Measurements from ENCODE around the gene ANKRD29.

ANKRD29 gene

DNA sequence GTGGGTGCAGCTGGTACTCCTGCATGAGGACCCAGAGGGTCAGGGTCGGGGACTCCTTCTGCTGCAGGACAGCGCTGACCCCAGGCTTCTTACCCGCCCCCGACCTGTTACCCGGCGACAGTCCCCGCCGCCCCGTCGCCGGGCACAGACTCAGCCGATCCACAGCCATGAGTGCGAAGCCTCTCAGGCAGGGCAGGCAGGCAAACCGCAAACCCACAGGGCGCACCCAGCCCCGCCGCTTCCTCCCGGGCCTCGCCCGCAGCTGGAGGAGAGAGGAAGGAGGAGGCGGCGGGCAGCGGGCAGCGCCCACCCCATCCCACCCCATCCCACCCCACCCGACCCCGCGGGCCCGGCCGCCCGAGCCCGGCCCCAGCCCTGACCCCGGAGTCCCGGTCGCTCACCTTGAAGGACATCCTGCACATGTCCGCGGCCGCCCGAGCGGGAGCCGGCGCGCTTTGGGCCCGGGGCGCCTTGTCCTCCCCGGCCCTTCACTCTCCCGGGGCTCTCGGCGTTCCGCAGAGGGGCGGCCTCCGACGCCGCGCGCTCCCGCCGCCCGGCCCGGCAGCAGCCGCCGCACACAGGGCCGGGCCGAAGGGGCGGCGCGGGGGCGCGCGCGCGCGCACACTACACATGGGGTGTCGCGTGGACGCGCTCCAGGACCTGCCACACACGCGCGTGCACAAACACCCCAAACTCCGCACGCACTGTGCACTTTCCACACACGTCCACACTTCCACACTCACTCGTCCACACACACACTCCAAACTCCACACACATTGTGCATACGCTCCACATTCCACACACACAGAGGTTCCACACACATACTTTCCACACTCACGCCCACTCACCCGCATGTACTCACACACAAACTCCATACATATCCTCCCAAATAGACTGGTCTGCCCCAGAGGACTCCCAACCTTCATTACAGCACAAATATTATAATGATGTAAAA is at the start of gene ANKRD29:
ANKRD29 (minus strand) TSS at position 603 of the 955 bp plus-strand sequence; CDS start at position 422, 181 bp downstream.
- in situ Hi-C loops (cut with HindIII; ENCODE audit: low sequenced_read_pairs): loop anchor here (5.0 kb wide), 1 partner anchor 100 kb away; no protein-coding TSS in a partner anchor

GRCh38 chr18:23712445-23712844 is 49.7 kb upstream of the ANKRD29 start:
- in situ Hi-C loops (cut with HindIII; ENCODE audit: low sequenced_read_pairs): loop anchor here (25.0 kb wide), 1 partner anchor 100 kb away; no protein-coding TSS in a partner anchor

DNA sequence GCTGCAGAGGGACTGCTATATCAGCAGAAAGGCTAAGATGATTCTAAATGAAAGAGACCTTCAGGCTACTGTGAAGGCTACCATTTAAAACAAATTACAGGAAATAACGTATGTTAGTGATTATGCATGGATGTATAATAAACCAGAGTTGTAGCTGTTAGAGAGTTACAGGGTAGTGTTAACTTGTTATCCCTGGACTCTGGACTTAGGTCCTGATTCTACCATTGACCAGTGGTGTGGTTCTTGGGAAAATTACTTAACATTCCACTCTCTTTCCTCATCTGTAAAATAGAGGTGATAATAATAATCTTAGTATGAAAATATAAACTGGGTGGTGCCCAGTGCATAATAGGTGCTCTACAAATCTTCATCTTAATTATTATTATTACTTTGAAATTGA is 48.7 kb upstream of the ANKRD29 start:
- in situ Hi-C loops (cut with HindIII; ENCODE audit: low sequenced_read_pairs): loop anchor here (25.0 kb wide), 1 partner anchor 101 kb away; no protein-coding TSS in a partner anchor

DNA sequence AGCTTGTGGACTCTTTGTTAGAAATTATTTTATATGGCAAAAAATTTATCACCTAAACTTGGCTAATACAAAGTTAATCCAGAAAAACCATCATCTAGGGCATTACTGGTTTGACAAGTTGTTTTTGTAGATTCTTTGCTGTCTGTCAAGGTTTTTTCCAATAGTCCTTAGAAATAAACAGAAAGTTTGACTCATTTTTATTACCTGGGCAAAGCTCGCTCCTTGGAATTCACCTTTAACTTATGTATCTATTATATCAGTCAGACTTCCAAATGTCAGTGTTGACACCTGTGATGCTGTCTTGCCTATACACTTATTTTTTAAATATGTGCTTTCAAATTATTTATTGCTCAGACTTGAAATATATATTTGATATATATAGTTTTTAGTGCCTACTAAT is 48.2 kb upstream of the ANKRD29 start:
- in situ Hi-C loops (cut with HindIII; ENCODE audit: low sequenced_read_pairs): loop anchor here (25.0 kb wide), 1 partner anchor 101 kb away; no protein-coding TSS in a partner anchor

DNA sequence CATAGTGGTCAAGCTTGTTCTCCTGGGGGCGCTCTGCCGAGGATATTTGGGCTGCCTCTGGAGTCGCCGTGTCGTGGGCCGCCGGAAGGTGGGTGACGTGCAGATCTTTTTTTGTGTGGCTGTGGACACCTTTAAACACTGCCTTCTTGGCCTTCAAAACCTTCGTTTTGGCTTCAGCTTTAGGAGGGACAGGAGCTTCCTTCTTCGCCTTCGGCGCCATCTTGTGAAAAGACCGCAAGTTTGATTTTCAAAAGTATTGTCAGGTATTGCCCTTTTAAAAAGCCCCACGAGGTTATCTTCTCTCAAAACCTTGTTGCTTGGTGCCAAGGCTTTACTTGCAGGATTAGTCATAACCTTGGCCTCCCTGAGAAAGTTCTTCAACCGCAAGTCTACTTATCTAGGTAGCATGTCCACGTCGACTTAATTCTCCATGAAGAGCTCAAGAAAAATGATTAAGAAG is 47.4 kb upstream of the ANKRD29 start:
- in situ Hi-C loops (cut with HindIII; ENCODE audit: low sequenced_read_pairs): loop anchor here (25.0 kb wide), 1 partner anchor 102 kb away; no protein-coding TSS in a partner anchor

DNA sequence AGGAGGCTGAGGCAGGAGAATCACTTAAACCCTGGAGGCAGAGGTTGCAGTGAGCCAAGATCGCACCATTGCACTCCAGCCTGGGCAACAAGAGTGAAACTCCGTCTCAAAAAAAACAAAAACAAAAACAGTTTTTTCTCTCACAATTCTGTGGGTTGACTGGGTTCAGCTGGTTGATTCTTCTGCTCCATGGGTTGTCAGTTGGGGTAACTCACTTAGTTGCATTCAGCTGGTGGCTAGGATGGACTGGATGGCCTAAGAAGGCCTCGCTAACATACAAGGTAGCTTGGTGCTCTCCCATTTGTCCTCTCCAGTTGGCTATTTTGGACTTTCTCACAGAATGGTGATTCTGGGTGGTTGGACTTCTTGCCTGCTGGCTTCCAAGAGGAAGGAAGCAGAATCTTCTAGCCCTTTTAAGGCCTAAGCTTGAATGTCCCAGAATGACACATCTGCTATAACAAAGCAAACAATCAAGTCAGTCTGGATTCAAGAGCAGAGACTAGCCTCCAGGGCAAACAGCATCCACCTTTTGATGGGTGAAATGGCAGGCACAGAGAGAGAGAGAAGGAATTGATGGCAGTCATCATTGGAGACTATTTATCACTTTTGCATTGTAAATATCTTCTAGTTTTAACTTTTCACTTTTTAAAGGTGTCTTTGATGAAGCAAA is 44.4 kb upstream of the ANKRD29 start:
- in situ Hi-C loops (cut with HindIII; ENCODE audit: low sequenced_read_pairs): loop anchor here (10.0 to 25.0 kb wide), 2 partner anchors 102 to 105 kb away; no protein-coding TSS in a partner anchor

- in situ Hi-C loops (cut with HindIII; ENCODE audit: low sequenced_read_pairs): loop anchor here (10.0 to 25.0 kb wide), 2 partner anchors 100 to 107 kb away; no protein-coding TSS in a partner anchor
These were observed 42.1 kb upstream of the ANKRD29 start for GRCh38 chr18:23704806-23705205.

DNA sequence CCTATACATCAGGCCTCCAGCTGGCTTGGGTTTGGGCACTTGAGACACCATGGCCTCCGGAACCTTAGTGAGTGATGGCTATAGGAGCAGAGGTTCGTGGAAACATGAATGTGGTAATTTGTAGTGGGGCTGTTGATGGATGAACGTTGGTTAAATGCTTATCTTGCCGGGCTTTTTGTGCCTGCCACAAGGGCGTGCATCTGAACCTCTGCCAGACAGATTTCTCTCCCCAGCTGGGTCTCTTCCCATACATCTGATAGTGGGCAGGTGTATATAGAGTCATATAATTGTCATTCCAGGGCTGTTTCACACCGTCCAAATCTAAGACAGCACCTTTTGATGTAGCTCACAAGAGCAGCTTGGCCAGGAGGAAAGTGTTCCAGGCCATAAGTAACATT is 41.3 kb upstream of the ANKRD29 start:
- in situ Hi-C loops (cut with HindIII; ENCODE audit: low sequenced_read_pairs): loop anchor here (10.0 to 25.0 kb wide), 2 partner anchors 99 to 108 kb away; no protein-coding TSS in a partner anchor

DNA sequence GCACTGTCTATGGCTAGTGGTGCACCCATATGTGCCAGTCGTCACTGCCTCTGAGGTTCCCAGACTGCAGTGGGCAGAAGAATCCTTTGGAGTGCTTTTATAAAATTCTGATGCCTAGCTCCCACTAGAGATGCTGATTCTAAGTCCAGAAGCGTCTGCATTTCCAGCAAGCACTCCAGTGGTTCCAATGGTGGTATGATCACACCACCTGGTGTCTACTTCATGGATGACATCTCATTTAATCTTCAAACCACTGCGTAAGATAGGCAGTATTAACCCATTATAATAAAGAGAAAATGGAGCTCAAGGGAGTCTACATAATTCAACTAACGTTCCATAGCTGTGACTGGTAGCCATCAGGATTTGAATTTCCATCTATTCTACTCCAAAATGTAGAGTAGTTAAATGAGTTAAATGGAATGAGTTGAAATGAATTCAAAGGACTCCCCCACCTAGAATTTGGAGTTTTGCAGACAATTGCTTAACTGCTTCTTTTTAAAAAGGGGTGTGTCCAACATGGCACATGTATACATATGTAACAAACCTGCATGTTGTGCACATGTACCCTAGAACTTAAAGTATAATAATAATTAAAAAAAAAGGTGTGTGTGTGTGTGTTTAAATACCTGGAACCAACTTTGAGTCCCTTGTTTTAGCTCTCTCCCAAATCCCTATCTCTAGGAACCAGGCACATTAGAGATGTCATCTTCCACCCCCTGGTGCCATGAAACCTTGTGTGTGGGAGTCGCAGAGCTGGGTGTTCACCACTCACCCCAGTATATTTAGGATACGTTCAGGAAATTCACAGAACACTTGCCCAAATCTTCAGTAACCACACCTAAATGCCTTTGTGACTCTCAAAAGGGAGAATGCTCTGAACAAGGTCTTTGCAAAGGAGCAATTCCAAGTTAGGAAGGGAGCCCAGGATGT is 40.6 kb upstream of the ANKRD29 start:
- in situ Hi-C loops (cut with HindIII; ENCODE audit: low sequenced_read_pairs): loop anchor here (10.0 to 25.0 kb wide), 2 partner anchors 99 to 109 kb away; no protein-coding TSS in a partner anchor

- in situ Hi-C loops (cut with HindIII; ENCODE audit: low sequenced_read_pairs): loop anchor here (10.0 to 25.0 kb wide), 2 partner anchors 98 to 110 kb away; no protein-coding TSS in a partner anchor
These were observed 39.9 kb upstream of the ANKRD29 start for GRCh38 chr18:23702606-23703005.

DNA sequence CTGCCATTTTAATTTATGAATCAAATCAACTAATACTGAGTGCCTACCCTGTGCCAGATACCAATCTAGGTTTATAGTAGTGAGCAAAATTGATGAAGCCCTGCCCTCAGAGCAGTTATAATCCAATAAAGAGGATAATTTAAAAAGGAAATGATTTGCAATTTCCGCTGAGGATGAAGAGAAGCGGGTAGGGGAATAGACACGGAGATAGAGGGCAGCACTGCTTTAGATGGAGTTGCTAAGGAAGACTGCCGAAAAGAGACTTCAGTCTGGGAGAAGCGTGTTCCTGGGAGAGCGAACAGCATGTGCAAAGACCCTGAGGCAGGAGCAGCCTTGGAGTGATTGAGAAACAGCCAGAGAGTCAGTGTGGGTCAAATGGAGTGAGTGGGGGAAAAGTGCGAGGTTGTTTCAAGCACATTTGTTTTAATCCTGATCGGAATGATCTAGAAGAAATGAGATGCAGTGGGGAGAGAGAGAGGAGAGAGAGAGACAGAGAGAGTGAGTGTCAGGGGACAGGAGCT is 38.9 kb upstream of the ANKRD29 start:
- in situ Hi-C loops (cut with HindIII; ENCODE audit: low sequenced_read_pairs): loop anchor here (10.0 to 25.0 kb wide), 2 partner anchors 97 to 111 kb away; no protein-coding TSS in a partner anchor

DNA sequence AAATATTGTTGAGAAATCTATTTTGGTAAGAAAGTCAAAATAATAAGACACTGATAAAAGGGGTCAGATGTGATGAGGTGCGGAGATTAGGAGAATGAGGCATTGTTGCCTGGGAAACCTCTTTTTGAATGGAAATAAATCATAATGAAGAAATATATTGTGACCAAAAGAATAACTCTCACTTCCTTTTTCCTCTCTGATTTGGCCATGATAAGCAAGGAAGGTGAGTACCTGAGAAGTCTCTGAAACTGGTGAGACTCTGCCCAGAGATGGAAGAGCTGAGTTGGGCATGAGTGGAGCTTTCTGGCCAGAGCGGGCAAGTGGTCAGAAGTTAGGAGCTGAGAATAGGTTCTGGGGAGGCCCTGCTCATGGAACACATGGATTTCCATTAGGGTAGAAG is 38.3 kb upstream of the ANKRD29 start:
- in situ Hi-C loops (cut with HindIII; ENCODE audit: low sequenced_read_pairs): loop anchor here (10.0 to 25.0 kb wide), 2 partner anchors 96 to 111 kb away; no protein-coding TSS in a partner anchor

- in situ Hi-C loops (cut with HindIII; ENCODE audit: low sequenced_read_pairs): no loop called here
These were observed 32.1 kb upstream of the ANKRD29 start for GRCh38 chr18:23694637-23695430.

- in situ Hi-C loops (cut with HindIII; ENCODE audit: low sequenced_read_pairs): no loop called here
These were observed 31.1 kb upstream of the ANKRD29 start for GRCh38 chr18:23693846-23694245.

DNA sequence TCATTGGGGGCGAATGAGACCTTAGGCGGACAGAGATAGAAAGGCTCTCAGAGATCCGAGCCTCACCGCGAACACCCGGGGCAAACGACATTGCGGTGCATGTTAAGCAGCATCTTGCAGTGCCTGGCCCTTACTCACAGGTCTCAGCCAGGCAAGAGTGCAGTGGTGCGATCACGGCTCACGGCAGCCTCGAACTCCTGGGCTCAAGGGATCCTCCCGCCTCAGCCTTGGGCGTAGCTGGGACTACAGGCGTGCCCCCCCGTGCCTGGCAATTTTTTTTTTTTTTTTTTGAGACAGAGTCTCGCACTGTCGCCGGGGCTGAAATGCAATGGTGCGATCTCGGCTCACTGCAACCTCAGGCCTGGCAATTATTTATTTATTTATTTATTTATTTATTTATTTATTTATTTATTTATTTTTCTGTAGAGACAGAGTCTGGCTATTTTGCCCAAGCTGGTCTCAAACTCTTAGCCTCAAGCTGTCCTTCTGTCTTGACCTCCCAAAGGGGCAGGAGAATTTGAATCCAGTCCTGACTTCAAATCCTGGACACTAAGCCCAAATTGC is 27.9 kb upstream of the ANKRD29 start:
- in situ Hi-C loops (cut with HindIII; ENCODE audit: low sequenced_read_pairs): no loop called here

- in situ Hi-C loops (cut with HindIII; ENCODE audit: low sequenced_read_pairs): no loop called here
These were observed 27.1 kb upstream of the ANKRD29 start for GRCh38 chr18:23689616-23690504.

GRCh38 chr18:23689031-23689615 is 26.4 kb upstream of the ANKRD29 start, which contains the start of gene LAMA3:
TSS of gene LAMA3 (plus strand) at chr18:23689453. CDS start at chr18:23689684, 231 bp downstream.
- in situ Hi-C loops (cut with HindIII; ENCODE audit: low sequenced_read_pairs): no loop called here
